ENCODE measurements around the gene GOLGA5.

The GOLGA5 gene

DNA sequence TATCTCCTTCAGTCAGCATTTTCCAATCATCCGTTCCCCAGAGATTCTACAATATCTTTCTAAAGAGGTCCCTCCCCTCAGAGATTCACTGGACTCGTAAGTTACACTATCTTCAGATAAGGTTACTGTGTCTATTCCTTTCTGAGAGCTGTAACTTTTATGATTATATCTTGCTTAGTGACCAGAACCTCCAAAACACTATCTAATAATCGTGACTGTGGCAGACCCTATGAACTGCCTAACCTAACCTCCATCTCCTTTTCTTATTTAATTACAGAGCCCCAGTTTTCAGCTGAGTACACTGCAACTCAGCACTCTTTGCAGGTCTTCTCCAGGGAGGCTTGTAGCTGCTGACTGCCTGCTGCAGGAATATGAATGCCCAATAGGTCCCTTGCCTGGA is 90.3 kb downstream of the GOLGA5 start:
- no peak overlapping the region for H3K4me3 ChIP-seq (replicated peaks; ENCODE audit: low read depth, low read length)
- DNase-seq (ENCODE audit: low read depth): no peak
- TF ChIP-seq, protein P1, sequence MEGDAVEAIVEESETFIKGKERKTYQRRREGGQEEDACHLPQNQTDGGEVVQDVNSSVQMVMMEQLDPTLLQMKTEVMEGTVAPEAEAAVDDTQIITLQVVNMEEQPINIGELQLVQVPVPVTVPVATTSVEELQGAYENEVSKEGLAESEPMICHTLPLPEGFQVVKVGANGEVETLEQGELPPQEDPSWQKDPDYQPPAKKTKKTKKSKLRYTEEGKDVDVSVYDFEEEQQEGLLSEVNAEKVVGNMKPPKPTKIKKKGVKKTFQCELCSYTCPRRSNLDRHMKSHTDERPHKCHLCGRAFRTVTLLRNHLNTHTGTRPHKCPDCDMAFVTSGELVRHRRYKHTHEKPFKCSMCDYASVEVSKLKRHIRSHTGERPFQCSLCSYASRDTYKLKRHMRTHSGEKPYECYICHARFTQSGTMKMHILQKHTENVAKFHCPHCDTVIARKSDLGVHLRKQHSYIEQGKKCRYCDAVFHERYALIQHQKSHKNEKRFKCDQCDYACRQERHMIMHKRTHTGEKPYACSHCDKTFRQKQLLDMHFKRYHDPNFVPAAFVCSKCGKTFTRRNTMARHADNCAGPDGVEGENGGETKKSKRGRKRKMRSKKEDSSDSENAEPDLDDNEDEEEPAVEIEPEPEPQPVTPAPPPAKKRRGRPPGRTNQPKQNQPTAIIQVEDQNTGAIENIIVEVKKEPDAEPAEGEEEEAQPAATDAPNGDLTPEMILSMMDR (IDR thresholded peaks at IDR 0.05; ENCODE audit: low read length, missing control alignments): no peak

DNA sequence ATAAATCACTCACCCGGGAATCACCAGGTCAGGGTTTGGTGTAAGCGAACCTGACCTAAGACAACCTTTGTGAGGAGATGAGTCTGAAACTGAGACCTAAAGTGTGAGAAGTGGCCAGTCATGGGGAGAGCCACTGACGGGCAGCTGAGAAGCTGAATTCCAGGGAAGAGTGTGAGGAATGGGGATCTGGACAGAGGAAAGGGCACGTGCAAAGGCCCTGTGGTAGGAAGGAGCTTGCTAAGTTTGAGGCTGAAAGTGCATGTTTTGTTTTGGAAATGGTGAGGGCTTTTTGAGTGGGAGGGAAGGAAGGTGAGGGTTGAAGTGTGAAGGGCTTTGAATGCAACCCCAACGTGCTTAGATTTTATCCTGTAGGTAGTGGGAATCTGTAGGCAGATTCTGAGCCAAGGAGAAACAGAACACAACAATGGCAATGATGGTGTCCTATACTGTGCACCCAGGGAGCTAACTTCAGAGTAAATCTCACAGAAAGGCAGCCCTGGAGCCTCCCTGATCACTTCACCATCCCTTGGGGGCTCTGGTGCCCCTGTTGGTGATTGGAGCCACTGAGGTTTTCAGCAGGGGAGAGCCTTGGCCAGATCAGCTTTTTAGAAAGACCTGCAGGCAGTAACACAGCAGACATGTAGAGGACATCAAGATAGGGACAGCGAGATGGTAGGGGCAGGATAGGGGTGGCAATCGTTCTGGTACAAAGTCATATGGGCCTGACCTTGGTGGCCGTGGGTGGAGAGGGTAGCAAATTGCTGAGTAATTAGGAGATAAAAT is 91.4 kb downstream of the GOLGA5 start:
- DNase-seq (ENCODE audit: low read depth): no peak
- no peak overlapping the region for H3K4me3 ChIP-seq (replicated peaks; ENCODE audit: low read depth, low read length)
- TF ChIP-seq, protein P1 (IDR thresholded peaks at IDR 0.05; ENCODE audit: low read length, missing control alignments): no peak

DNA sequence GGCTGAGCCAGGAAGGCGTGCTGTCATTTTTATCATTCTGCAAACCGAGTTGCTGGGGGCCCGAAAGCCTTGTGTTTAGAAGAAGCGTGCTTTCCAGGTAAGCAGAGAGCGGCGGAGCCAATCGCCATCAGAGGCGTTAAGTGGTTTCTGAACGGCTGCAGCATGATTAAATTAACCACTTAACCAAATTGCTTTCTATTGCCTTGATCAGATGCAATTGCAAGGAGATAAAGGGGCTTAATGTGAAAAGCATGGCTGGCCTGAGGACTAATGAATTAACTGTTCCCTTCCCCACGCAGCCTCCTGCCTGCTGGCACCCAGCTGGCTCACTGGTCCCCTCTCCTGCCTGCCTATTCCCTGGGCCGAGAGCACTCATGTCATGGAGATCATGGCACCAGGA is 92.2 kb downstream of the GOLGA5 start:
- no peak for DNase-seq (ENCODE audit: low read depth)
- TF ChIP-seq, protein P1 (IDR thresholded peaks at IDR 0.05; ENCODE audit: low read length, missing control alignments): no peak
- no peak overlapping the region for H3K4me3 ChIP-seq (replicated peaks; ENCODE audit: low read depth, low read length)

DNA sequence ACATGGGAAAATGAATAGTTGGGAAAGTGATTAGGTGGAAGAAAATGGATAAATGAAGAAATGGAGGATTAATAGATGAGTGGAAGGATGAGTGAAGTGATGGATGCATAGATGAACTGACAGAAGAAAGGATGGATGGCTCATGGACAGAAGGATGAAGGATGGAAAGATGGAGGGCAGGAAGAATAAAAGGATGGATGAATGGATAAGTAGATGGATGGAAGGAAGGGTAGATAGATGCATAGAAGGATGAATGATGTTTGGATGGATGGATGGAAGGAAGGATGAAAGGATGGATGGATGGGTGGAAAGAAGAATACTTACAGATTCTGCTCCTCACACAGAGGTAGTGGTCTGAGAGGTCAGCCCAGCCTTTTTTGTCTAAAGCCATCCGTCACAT is 93.1 kb downstream of the GOLGA5 start:
- no peak for DNase-seq (ENCODE audit: low read depth)
- TF ChIP-seq, protein P1 (IDR thresholded peaks at IDR 0.05; ENCODE audit: low read length, missing control alignments): no peak
- H3K4me3 ChIP-seq (replicated peaks; ENCODE audit: low read depth, low read length): no peak overlapping the region

DNA sequence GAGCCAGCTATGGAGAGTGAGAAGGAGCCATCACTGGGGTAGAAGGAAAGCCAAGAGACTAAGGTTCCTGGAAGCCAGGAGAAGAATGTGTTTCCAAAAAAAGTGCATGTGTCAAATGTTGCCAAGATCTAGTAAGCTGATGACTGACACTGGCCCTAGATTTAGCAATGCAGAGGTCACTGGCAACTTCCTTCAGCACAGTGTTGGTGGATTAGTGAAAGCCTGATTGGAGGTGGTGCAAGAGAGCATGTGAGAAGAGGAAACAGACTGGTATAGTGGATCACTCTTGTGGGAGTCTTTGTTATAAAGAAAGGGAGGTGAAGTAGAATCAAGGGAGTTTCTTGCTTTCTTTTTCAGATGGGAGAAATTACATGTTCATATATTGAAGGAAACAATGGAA is 94.8 kb downstream of the GOLGA5 start:
- TF ChIP-seq, protein P1 (IDR thresholded peaks at IDR 0.05; ENCODE audit: low read length, missing control alignments): no peak

More for the DNA sequence above, 94.8 kb downstream of the GOLGA5 start:
- DNase-seq (ENCODE audit: low read depth): no peak
- no peak overlapping the region for H3K4me3 ChIP-seq (replicated peaks; ENCODE audit: low read depth, low read length)

Measured in fibroblast of pulmonary artery (primary cell).